Testis (tissue), 3 donors: ENCODE measurements around the gene PATE4. TPM values are rescaled to one million over a fixed set of nuclear protein-coding genes. Genes with fewer than 3 reads are reported as not detected.
"Not testable (repeated sequence)": the region's sequence is repeated elsewhere in the genome, so short reads cannot be mapped to it uniquely, and the experiment has no call there.

Experiments used
- DNase-seq: peaks from one replicate; pipeline ENCODE4 v3.0.0-alpha.2; 2019
- H3K27ac ChIP-seq, 2 donors: fragments of 200-600 bp; sonication (generic); one replicate each; pipeline ENCODE4 v1.5.1; 2019
- H3K27me3 ChIP-seq: fragments of 200-600 bp; sonication (generic); one replicate; pipeline ENCODE4 v1.5.1; 2019
- H3K36me3 ChIP-seq: fragments of 200-600 bp; sonication (generic); one replicate; pipeline ENCODE4 v1.5.1; 2017; ENCODE audit warnings: low read depth; ENCODE audit errors: missing control alignments
- H3K4me1 ChIP-seq: fragments of 200-600 bp; sonication (generic); one replicate; pipeline ENCODE4 v1.5.1; 2019
- H3K4me3 ChIP-seq, 2 donors: fragments of 200-600 bp; sonication (generic); one replicate each; pipeline ENCODE4 v1.5.1; 2017 to 2019
- H3K9me3 ChIP-seq: fragments of 200-600 bp; sonication (generic); one replicate; pipeline ENCODE4 v1.5.1; 2017
- POLR2A ChIP-seq: fragments of 450-650 bp; IDR thresholded peaks from one replicate; pipeline ENCODE4 v1.6.1; 2017; ENCODE audit warnings: antibody characterized with exemption, mild to moderate bottlenecking, moderate library complexity
- WGBS, 2 donors: methylation state at CpG; one replicate each; pipeline ENCODE4 v1.1.5; 2018; 5-methylcytosine and 5-hydroxymethylcytosine counted together
- intact Hi-C: fragments of 100-400 bp; cut with DNase I; formaldehyde crosslinking; loops from one replicate; pipeline ENCODE4 v1.15.1; 2023; ENCODE audit warnings: low total_unique reads
- polyA plus RNA-seq: library from polyadenylated mRNA; stranded (reverse); fragments of 350-450 nt; fragmentation: Illumina TruSeq; extraction: RNeasy Lipid Tissue Mini Kit (QIAGEN cat#74804); gene quantifications from one replicate; pipeline ENCODE4 v1.2.3, GENCODE V29; 2014; ENCODE audit warnings: low read depth, low replicate concordance; ENCODE audit not compliant: insufficient read depth
- total RNA-seq, 2 donors: library from RNA; depleted of rRNA; stranded (reverse); fragments of >200 nt; gene quantifications; one replicate each; pipeline ENCODE4 v1.2.3, GENCODE V29; 2016
- TF ChIP-seq, protein P1 (sequence below), 3 experiments: fragments of 450-650 bp in 2 of 3; fragments of 200-600 bp in 1 of 3; sonication (generic) in 1 of 3; IDR thresholded peaks; one replicate each; pipeline ENCODE4 v1.5.1; 2016 to 2019; ENCODE audit warnings: antibody characterized with exemption in 3 of 3, mild to moderate bottlenecking in 2 of 3, moderate library complexity in 1 of 3

The PATE4 gene
- total and polyA plus RNA-seq, 3 donors from 2014 or later = 0.73 to 0.79 TPM; not detected in 1

DNA sequence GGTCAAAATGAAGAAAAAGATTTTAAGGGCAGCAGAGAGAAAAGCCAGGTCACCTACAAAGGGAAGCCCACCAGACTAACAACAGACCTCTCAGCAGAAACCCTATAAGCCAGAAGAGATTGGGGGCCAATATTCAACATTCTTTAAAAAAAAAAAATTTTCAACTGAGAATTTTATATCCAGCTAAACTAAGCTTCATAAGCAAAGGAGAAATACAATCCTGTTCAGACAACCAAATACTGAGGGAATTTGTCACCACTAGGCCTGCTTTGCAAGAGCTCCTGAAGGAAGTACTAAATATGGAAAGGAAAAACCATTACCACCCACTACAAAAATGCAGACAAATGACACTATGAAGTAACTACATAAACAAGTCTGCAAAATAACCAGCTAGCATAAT, 13.1 kb downstream of the PATE4 start:
- intact Hi-C loops = no loop called here
- Histone ChIP-seq H3K4me3 (no peak overlapping the region), H3K9me3 (no peaks in the 10 kb centered on the region), H3K27ac (no peak overlapping the region), H3K27me3 (no peaks in the 10 kb centered on the region), H3K4me1 (no peaks in the 10 kb centered on the region), H3K36me3 (no peaks in the 10 kb centered on the region)
- TF ChIP-seq POLR2A = no peak
- TF ChIP-seq, protein P1, sequence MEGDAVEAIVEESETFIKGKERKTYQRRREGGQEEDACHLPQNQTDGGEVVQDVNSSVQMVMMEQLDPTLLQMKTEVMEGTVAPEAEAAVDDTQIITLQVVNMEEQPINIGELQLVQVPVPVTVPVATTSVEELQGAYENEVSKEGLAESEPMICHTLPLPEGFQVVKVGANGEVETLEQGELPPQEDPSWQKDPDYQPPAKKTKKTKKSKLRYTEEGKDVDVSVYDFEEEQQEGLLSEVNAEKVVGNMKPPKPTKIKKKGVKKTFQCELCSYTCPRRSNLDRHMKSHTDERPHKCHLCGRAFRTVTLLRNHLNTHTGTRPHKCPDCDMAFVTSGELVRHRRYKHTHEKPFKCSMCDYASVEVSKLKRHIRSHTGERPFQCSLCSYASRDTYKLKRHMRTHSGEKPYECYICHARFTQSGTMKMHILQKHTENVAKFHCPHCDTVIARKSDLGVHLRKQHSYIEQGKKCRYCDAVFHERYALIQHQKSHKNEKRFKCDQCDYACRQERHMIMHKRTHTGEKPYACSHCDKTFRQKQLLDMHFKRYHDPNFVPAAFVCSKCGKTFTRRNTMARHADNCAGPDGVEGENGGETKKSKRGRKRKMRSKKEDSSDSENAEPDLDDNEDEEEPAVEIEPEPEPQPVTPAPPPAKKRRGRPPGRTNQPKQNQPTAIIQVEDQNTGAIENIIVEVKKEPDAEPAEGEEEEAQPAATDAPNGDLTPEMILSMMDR (IDR thresholded peaks at IDR 0.05) = no peak
- no peak for DNase-seq

DNA sequence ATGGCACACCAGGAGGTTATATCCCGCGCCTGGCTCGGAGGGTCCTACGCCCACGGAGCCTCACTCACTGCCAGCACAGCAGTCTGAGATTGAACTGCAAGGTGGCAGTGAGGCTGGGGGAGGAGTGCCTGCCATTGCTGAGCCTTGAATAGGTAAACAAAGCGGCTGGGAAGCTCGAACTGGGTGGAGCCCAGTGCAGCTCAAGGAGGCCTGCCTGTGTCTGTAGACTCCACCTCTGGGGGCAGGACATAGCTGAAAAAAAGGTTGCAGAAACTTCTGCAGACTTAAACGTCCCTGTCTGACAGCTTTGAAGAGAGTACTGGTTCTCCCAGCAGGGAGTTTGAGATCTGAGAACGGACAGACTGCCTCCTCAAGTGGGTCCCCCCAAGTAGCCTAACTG, 24.6 kb downstream of the PATE4 start:
- 86 to 93% methylated on average over 7 to 9 of the region's 9 CpGs for WGBS, 2 donors
- H3K36me3 ChIP-seq, H3K27ac ChIP-seq, DNase-seq, H3K9me3 ChIP-seq, H3K4me1 ChIP-seq, H3K27me3 ChIP-seq, intact Hi-C loops, H3K4me3 ChIP-seq: not testable (repeated sequence)

DNA sequence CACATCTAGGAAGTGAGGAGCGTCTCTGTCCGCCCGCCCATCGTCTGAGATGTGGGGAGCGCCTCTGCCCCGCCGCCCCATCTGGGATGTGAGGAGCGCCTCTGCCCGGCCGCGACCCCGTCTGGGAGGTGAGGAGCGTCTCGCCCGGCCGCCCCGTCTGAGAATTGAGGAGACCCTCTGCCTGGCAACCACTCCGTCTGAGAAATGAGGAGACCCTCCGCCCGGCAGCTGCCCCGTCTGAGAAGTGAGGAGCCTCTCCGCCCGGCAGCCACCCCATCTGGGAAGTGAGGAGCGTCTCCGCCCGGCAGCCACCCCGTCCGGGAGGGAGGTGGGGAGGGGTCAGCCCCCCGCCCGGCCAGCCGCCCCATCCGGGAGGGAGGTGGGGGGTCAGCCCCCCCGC, 29.7 kb downstream of the PATE4 start:
- H3K4me3 ChIP-seq, DNase-seq, H3K36me3 ChIP-seq, H3K9me3 ChIP-seq, intact Hi-C loops, H3K27ac ChIP-seq, H3K4me1 ChIP-seq, H3K27me3 ChIP-seq: not testable (repeated sequence)
- WGBS, 2 donors = 85% methylated on average over 8 of the region's 33 CpGs; no CpG with 5 or more reads in 1 of the 2 donors

DNA sequence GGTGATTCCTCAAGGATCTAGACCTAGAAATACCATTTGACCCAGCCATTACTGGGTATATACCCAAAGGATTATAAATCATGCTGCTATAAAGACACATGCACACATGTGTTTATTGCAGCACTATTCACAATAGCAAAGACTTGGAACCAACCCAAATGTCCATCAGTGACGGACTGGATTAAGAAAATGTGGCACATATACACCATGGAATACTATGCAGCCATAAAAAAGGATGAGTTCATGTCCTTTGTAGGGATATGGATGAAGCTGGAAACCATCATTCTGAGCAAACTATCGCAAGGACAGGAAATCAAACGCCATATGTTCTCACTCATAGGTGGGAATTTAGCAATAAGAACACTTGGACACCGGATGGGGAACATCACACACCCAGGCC, 32.2 kb downstream of the PATE4 start:
- H3K27ac ChIP-seq, H3K36me3 ChIP-seq, H3K9me3 ChIP-seq, H3K27me3 ChIP-seq, H3K4me1 ChIP-seq, intact Hi-C loops, DNase-seq, H3K4me3 ChIP-seq: not testable (repeated sequence)
- 93 to 94% methylated on average over 4 of the region's 4 CpGs for WGBS, 2 donors

DNA sequence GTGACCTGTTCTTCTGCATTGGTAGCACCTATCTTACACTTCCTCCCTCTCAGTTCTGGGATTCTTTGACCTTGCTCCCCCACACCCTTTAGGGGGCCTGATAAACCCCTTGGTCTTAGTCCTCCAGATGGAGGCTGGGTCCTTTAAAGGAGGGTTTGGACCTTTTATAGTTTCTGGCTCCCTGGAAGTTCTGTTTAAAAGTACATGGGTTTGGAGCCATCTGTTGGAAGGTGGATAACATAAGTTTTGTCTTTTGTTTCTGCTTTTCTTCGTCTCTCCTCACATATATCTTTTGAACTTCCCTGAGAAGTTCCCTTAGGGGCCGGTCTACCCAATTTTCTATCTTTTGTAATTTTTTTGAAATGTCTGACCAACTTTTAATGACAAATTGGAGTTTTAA, 36.4 kb downstream of the PATE4 start:
- TF ChIP-seq POLR2A = no peak
- TF ChIP-seq, protein P1 (IDR thresholded peaks at IDR 0.05) = no peak
- 57 to 72% methylated on average over 2 of the region's 2 CpGs for WGBS, 2 donors
- Histone ChIP-seq H3K27me3 (no peaks in the 10 kb centered on the region), H3K4me1 (no peaks in the 10 kb centered on the region), H3K9me3 (no peaks in the 10 kb centered on the region), H3K27ac (no peak overlapping the region), H3K36me3 (no peaks in the 10 kb centered on the region), H3K4me3 (no peak overlapping the region)
- DNase-seq = no peak
- intact Hi-C loops = no loop called here

DNA sequence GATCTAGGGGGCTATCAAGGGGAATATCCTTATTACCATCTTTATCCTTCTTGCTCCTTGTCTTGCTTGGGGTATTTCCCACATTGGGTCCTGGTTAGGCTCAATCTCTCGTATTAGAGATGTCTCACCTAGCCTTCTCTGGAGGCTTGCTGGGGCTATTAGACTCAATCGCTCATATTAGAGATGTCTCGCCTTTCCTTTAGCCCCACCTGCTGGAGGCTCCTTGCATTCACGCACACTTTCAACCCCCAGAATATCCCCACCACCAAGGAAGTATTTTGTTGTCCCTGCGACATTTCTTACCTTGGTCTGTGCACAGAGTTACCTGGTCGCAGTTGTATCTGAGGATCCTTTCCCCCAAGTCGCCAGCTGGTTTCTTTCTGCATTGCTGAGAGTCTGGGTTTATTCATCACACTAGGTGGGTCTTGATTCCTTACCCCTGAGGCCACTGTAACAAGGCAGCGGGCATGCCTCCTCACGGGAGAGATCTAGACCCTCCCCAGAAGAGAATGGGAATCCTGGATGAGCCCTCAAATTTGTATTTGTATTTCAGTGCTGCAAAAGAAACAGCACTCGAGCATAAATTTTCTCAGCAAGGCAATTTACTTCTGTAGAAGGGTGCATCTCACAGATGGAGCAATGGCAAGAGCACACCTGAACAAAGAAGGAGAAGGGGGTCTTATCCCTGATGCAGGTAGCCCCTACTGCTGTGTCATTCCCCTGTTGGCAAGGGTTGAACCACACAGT, 38.4 kb downstream of the PATE4 start:
- 44 to 56% methylated on average over 10 of the region's 10 CpGs for WGBS, 2 donors
- Histone ChIP-seq H3K36me3 (no peaks in the 10 kb centered on the region), H3K27ac (no peak overlapping the region), H3K4me1 (no peaks in the 10 kb centered on the region), H3K9me3 (no peaks in the 10 kb centered on the region), H3K4me3 (no peak overlapping the region), H3K27me3 (no peaks in the 10 kb centered on the region)
- TF ChIP-seq, protein P1 (IDR thresholded peaks at IDR 0.05) = peak in 2 of 3 experiments; percentile 32 to 38
- no peak for TF ChIP-seq POLR2A
- DNase-seq = peak; percentile 69
- intact Hi-C loops = loop anchor here (10.0 kb wide), 1 partner anchor 247 kb away; the partner anchor contains the start of gene CHEK1
